ENCODE results near the gene ZNF521. TPM values are rescaled to one million over a fixed set of nuclear protein-coding genes. Genes with fewer than 3 reads are reported as not detected.
A peak's percentile ranks its signal among the peaks of the same experiment; 100 is the strongest.

Gene ZNF521
- total RNA-seq, 3 donors from 2014 or later: 30.2 to 67.5 (median 51.8) TPM

DNA sequence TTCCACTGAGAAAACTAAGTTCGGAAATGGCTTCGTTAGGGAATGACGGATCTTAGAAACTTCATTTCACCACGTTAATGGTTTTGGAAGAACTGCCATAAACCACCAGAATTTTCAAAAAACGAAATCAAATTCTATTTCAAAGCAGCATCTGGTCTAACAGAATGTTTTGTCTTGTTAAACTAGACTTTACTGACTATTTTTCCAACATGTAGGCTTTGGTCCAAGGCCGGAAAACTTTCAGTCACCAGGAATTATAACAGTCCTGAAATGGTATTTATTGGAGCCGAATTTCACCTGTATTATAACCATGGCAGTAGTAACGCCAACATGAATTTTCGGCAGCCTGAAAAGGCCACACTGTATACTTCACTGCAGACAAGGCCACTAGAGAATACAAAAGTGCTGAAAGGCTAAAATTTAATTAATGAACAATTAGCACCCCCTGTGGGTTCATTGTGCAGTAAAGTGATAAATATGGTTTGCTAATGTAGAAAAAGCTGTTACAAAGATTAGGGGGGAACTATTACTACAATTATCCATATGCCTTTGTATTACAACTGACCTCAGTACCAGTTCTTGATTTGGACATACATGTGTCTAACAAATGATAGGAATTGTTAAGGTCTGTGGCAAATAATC lies 116.4 kb downstream of the ZNF521 start:
- intact Hi-C loops (cut with DNase I; ENCODE audit: low total_unique reads): loop anchor here (1.0 kb wide), 1 partner anchor 10 kb away; no protein-coding TSS in a partner anchor
- no peak for DNase-seq (ENCODE audit: low spot score in 2 of 2)

DNA sequence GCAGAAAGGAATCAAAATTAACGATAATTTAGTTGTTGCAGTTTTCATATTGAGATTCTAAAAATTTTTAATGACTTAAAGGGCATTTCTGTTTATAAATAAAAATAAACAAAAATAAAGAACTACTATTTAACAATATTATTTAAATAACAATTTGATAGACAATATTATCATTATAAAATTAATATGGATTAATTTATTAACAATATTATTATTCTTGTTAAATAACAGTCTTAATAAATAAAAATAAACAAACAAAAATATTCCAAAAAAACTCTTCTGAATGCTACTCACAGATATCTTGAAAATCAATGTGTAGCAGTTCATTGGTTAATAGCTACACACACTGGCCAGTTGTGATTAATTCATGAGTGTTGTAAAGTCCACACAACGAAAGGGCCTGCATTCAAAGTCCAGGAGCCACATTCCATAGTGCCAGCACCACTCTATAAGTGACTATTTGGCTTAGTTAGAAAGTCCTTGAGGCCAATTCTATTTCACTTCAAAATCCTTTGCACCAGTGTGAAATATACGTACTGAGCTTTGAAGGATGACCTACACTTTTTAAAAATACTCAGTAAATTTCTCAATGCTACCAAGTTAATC lies 117.1 kb downstream of the ZNF521 start:
- intact Hi-C loops (cut with DNase I; ENCODE audit: low total_unique reads): no loop called here
- Histone ChIP-seq H3K4me1 (peaks cover 4 to 20% of the 10 kb centered on the region in 2 donors), H3K27me3 (no peaks in the 10 kb centered on the region), H3K9me3 (no peaks in the 10 kb centered on the region), H3K27ac (peak overlapping the region; percentile 9 to 62), H3K36me3 (no peaks in the 10 kb centered on the region), H3K4me3 (no peak overlapping the region)
- DNase-seq (ENCODE audit: low spot score in 2 of 2): no peak
- no peak for TF ChIP-seq CTCF (IDR thresholded peaks at IDR 0.05)
- TF ChIP-seq POLR2AphosphoS5 (IDR thresholded peaks at IDR 0.05): no peak
- no peak for TF ChIP-seq POLR2A (IDR thresholded peaks at IDR 0.05)

More for the DNA sequence above, 116.4 kb downstream of the ZNF521 start:
- TF ChIP-seq POLR2A (IDR thresholded peaks at IDR 0.05): no peak
- H3K27ac ChIP-seq: peak overlapping the region; percentile 9 to 18
- H3K27me3 ChIP-seq: no peaks in the 10 kb centered on the region
- no peaks in the 10 kb centered on the region for H3K36me3 ChIP-seq
- no peak overlapping the region for H3K4me3 ChIP-seq
- H3K4me1 ChIP-seq: peaks cover 4 to 20% of the 10 kb centered on the region in 2 donors
- no peaks in the 10 kb centered on the region for H3K9me3 ChIP-seq

DNA sequence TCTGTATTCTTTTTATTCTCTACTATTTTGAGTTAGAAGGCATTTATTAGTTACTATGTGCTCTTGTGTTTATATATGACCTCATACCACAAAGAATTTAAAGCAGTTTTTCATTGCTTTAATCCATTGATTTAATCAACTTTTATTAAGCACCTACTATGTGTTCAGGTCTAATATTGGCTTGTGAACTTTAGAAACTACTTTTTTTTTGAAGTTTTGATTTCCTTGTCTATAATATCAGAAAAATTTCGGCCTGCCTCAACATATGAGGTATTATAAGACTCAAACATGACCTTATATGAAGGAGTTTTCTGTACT lies 117.7 kb downstream of the ZNF521 start:
- Histone ChIP-seq H3K27ac (peak overlapping the region; percentile 16 to 62), H3K4me3 (peak overlapping the region in 2 of 3 donors; percentile 12 to 15), H3K36me3 (no peaks in the 10 kb centered on the region), H3K4me1 (peaks cover 4 to 20% of the 10 kb centered on the region in 2 donors), H3K27me3 (no peaks in the 10 kb centered on the region), H3K9me3 (no peaks in the 10 kb centered on the region)
- intact Hi-C loops (cut with DNase I; ENCODE audit: low total_unique reads): no loop called here
- no peak for TF ChIP-seq CTCF (IDR thresholded peaks at IDR 0.05)
- no peak for TF ChIP-seq POLR2AphosphoS5 (IDR thresholded peaks at IDR 0.05)
- TF ChIP-seq POLR2A (IDR thresholded peaks at IDR 0.05): no peak
- no peak for DNase-seq (ENCODE audit: low spot score in 2 of 2)

DNA sequence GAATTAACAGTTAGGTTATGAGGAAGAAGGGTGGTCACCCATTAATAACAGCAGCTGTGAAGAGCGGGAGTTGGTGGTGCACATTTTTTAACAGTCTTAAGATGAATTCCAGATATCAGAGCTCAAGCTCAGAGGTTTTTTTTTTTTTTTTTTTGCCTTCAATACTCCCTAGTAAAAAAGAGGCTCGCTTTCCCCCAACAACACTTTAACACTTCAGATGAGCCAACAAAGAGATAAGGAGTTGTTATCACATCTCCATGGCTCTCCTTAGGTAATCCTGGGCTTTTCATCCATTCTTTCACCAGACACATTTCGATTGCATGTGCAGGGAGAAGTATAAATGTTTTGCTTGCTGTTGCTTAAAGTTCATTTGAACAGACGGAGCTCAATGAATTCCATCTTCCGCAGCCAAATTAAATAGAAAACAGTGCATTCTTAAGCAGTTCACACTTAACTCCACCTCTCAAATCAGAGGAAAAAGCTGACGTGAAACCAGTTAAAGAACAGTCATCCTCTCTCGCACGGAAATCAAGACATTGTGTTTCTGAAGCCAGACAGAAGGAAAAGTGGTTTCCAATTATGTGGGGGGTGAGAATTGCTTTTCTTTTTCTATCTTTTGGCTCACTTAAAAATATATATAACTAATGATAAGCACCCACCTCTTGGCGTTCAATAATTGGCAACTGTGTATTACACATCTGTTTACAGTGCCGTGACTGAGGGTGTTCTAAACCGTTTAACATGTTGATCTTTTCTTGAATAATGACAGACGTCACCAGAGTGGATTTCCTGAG lies 118.2 kb downstream of the ZNF521 start:
- H3K36me3 ChIP-seq: no peaks in the 10 kb centered on the region
- DNase-seq (ENCODE audit: low spot score in 2 of 2): no peak
- no peaks in the 10 kb centered on the region for H3K9me3 ChIP-seq
- H3K4me3 ChIP-seq: peak overlapping the region; percentile 12 to 17 (median 15)
- H3K27me3 ChIP-seq: no peaks in the 10 kb centered on the region
- intact Hi-C loops (cut with DNase I; ENCODE audit: low total_unique reads): no loop called here
- H3K4me1 ChIP-seq: peaks cover 4 to 20% of the 10 kb centered on the region in 2 donors
- peak overlapping the region; percentile 16 to 62 for H3K27ac ChIP-seq
- TF ChIP-seq CTCF (IDR thresholded peaks at IDR 0.05): no peak
- TF ChIP-seq POLR2A (IDR thresholded peaks at IDR 0.05): no peak
- no peak for TF ChIP-seq POLR2AphosphoS5 (IDR thresholded peaks at IDR 0.05)

- peak in 1 of 2 donors; percentile 49 for DNase-seq (ENCODE audit: low spot score in 2 of 2)
- no peaks in the 10 kb centered on the region for H3K9me3 ChIP-seq
- peak overlapping the region in 2 of 3 donors; percentile 32 to 40 for H3K4me3 ChIP-seq
- no peaks in the 10 kb centered on the region for H3K27me3 ChIP-seq
- intact Hi-C loops (cut with DNase I; ENCODE audit: low total_unique reads): no loop called here
- TF ChIP-seq CTCF (IDR thresholded peaks at IDR 0.05) (no peak), POLR2AphosphoS5 (IDR thresholded peaks at IDR 0.05) (no peak), POLR2A (IDR thresholded peaks at IDR 0.05) (no peak)
- H3K4me1 ChIP-seq: peaks cover 4 to 20% of the 10 kb centered on the region in 2 donors
- H3K36me3 ChIP-seq: no peaks in the 10 kb centered on the region
- H3K27ac ChIP-seq: peak overlapping the region; percentile 86 to 91
Measured at GRCh38 chr18:25231327-25231691, 120.7 kb downstream of the ZNF521 start.

Data from breast epithelium (tissue), 4 donors.